OCI-LY1 (cell line): Measurements from ENCODE around the gene ZNF76.

ENCODE experiments used
- H2AFZ ChIP-seq: fragments of 200-600 bp; sonication (generic), shearing (Covaris generic); 2 replicates; pipeline ENCODE4 v1.6.0; 2014; ENCODE audit warnings: antibody characterized with exemption, mild to moderate bottlenecking, low read length
- H3F3A ChIP-seq: fragments of 200-600 bp; sonication (generic), shearing (Covaris generic); 2 replicates; pipeline ENCODE4 v1.6.0; 2014; ENCODE audit warnings: mild to moderate bottlenecking, antibody characterized with exemption, low read length, moderate library complexity; ENCODE audit not compliant: insufficient read depth
- H3K27ac ChIP-seq: fragments of 200-600 bp; sonication (generic); 2 replicates; pipeline ENCODE4 v1.5.1; 2014; ENCODE audit warnings: low read length, mixed run types, mild to moderate bottlenecking, low read depth; ENCODE audit not compliant: poor library complexity, severe bottlenecking
- H3K27me3 ChIP-seq: fragments of 200-600 bp; sonication (generic); 2 replicates; pipeline ENCODE4 v1.6.0; 2014; ENCODE audit warnings: antibody characterized with exemption, mild to moderate bottlenecking, low read length, moderate library complexity; ENCODE audit not compliant: insufficient read depth
- H3K36me3 ChIP-seq: fragments of 200-600 bp; sonication (generic); 2 replicates; pipeline ENCODE4 v1.6.1; 2014; ENCODE audit warnings: mild to moderate bottlenecking, antibody characterized with exemption, low read length, moderate library complexity, mixed read lengths; ENCODE audit not compliant: insufficient read depth
- H3K4me1 ChIP-seq: fragments of 200-600 bp; sonication (generic); 2 replicates; pipeline ENCODE4 v1.5.1; 2014; ENCODE audit warnings: mild to moderate bottlenecking, low read length, moderate library complexity; ENCODE audit not compliant: insufficient read depth, severe bottlenecking
- H3K4me2 ChIP-seq: fragments of 200-600 bp; sonication (generic), shearing (Covaris generic); 2 replicates; pipeline ENCODE4 v1.6.1; 2014; ENCODE audit warnings: low read length
- H3K4me3 ChIP-seq: fragments of 200-600 bp; sonication (generic); 2 replicates; pipeline ENCODE4 v1.5.1; 2014; ENCODE audit warnings: low read length, low read depth, mild to moderate bottlenecking, mixed read lengths; ENCODE audit not compliant: poor library complexity, severe bottlenecking
- H3K79me2 ChIP-seq: fragments of 200-600 bp; shearing (Covaris generic); 2 replicates; pipeline ENCODE4 v1.6.1; 2016; ENCODE audit warnings: mixed run types, low read length, mixed read lengths; ENCODE audit not compliant: insufficient read depth
- H3K9ac ChIP-seq: fragments of 200-600 bp; sonication (generic), shearing (Covaris generic); 2 replicates; pipeline ENCODE4 v1.6.1; 2014; ENCODE audit warnings: mild to moderate bottlenecking, low read length, mixed read lengths
- H3K9me2 ChIP-seq: fragments of 200-600 bp; sonication (generic), shearing (Covaris generic); 2 replicates; pipeline ENCODE4 v1.6.1; 2014; ENCODE audit warnings: low read depth, mild to moderate bottlenecking, low read length, mixed read lengths
- H3K9me3 ChIP-seq: fragments of 200-600 bp; shearing (Covaris generic); 2 replicates; pipeline ENCODE4 v1.6.1; 2014; ENCODE audit warnings: low read length, mixed read lengths
- H4K20me1 ChIP-seq: fragments of 200-600 bp; sonication (generic), shearing (Covaris generic); 2 replicates; pipeline ENCODE4 v1.6.0; 2016; ENCODE audit warnings: mild to moderate bottlenecking, low read length; ENCODE audit not compliant: insufficient read depth
- EZH2 ChIP-seq: fragments of 200-600 bp; sonication (generic), shearing (Covaris generic); IDR thresholded peaks from 2 replicates; pipeline ENCODE4 v1.8.0; 2017; ENCODE audit warnings: borderline replicate concordance, mixed run types, mild to moderate bottlenecking, antibody characterized with exemption, low read length, moderate library complexity, mixed read lengths
- TF ChIP-seq, protein P1 (sequence below): fragments of 200-600 bp; sonication (generic), shearing (Covaris generic); IDR thresholded peaks from 2 replicates; pipeline ENCODE4 v1.5.1; 2017; ENCODE audit warnings: mild to moderate bottlenecking, antibody characterized with exemption, low read length, moderate library complexity, mixed read lengths

ZNF76 gene

GRCh38 chr6:35283361-35283760 lies 23.8 kb downstream of the ZNF76 start:
- no peak overlapping the region for H3K4me2 ChIP-seq
- no peaks in the 10 kb centered on the region for H3K9me3 ChIP-seq
- H2AFZ ChIP-seq = no peak overlapping the region
- no peaks in the 10 kb centered on the region for H3F3A ChIP-seq
- H3K27ac ChIP-seq = no peak overlapping the region
- no peak overlapping the region for H3K4me3 ChIP-seq
- H3K9ac ChIP-seq = no peak overlapping the region
- TF ChIP-seq, protein P1, sequence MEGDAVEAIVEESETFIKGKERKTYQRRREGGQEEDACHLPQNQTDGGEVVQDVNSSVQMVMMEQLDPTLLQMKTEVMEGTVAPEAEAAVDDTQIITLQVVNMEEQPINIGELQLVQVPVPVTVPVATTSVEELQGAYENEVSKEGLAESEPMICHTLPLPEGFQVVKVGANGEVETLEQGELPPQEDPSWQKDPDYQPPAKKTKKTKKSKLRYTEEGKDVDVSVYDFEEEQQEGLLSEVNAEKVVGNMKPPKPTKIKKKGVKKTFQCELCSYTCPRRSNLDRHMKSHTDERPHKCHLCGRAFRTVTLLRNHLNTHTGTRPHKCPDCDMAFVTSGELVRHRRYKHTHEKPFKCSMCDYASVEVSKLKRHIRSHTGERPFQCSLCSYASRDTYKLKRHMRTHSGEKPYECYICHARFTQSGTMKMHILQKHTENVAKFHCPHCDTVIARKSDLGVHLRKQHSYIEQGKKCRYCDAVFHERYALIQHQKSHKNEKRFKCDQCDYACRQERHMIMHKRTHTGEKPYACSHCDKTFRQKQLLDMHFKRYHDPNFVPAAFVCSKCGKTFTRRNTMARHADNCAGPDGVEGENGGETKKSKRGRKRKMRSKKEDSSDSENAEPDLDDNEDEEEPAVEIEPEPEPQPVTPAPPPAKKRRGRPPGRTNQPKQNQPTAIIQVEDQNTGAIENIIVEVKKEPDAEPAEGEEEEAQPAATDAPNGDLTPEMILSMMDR = no peak
- no peak for TF ChIP-seq EZH2
- no peaks in the 10 kb centered on the region for H3K9me2 ChIP-seq
- H3K36me3 ChIP-seq = peaks cover 65% of the 10 kb centered on the region
- H3K79me2 ChIP-seq = no peaks in the 10 kb centered on the region
- no peaks in the 10 kb centered on the region for H3K4me1 ChIP-seq
- H4K20me1 ChIP-seq = no peaks in the 10 kb centered on the region
- no peaks in the 10 kb centered on the region for H3K27me3 ChIP-seq

DNA sequence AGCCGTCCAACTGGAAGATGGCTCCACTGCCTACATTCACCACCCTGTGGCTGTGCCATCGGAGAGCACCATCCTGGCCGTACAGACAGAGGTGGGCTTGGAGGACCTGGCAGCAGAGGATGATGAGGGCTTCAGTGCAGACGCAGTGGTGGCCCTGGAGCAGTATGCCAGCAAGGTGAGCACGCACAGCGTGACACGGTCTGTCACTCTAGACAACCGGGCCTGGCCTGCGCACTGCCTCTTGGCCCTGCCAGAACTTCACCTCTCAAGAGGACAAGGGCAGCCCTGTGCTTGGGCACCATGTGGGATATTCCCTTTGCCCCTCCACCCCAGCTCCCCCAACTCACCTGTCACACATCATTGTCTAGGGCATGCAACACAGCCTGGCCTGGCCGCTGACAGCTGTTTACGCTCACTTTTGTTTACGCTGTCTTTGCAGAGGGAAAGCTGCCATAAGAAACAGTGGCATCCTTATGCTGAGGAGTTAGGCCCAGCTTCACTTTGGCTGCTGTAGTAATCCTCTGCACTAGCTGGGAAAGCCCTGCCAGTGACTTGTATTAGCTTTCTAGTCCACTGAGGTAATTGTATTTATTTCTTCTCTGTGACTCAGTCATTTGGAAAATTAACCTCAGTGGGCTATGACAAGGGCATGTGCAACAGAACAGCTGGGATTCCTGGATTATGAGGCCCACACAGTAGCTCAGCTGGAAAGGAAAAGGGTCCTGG lies 28.3 kb downstream of the ZNF76 start:
- H3K36me3 ChIP-seq = peaks cover 88% of the 10 kb centered on the region
- no peak overlapping the region for H3K9ac ChIP-seq

DNA sequence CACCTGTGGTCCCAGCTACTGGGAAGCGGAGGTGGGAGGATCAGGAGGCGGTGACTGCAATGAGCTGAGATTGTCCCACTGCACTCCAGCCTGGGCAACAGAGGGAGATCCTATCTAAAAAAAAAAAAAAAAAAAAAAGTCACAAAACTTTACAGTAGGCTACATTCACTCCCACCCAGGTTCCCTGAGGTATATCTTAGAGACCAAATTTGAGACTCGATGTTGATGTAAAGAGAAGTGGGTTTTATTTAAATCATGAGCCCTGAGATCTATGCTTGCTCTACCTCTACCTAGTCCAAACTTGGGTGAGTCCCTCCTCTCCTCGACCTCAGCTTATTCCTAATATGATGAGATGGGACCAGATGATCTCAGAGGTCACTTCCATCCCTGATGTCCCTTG lies 29.3 kb downstream of the ZNF76 start:
- no peaks in the 10 kb centered on the region for H3K79me2 ChIP-seq
- no peak for TF ChIP-seq EZH2
- TF ChIP-seq, protein P1 = no peak
- no peak overlapping the region for H3K9ac ChIP-seq
- H4K20me1 ChIP-seq = no peaks in the 10 kb centered on the region
- H3F3A ChIP-seq = no peaks in the 10 kb centered on the region
- H3K9me2 ChIP-seq = no peaks in the 10 kb centered on the region
- no peaks in the 10 kb centered on the region for H3K27me3 ChIP-seq
- H3K9me3 ChIP-seq = no peaks in the 10 kb centered on the region
- no peak overlapping the region for H2AFZ ChIP-seq
- no peak overlapping the region for H3K4me3 ChIP-seq
- peaks cover 88% of the 10 kb centered on the region for H3K36me3 ChIP-seq
- H3K27ac ChIP-seq = no peak overlapping the region
- no peak overlapping the region for H3K4me2 ChIP-seq
- H3K4me1 ChIP-seq = peaks cover 11% of the 10 kb centered on the region

More for the DNA sequence above, 28.3 kb downstream of the ZNF76 start:
- Histone ChIP-seq H3K9me2 (no peaks in the 10 kb centered on the region), H3F3A (no peaks in the 10 kb centered on the region), H3K79me2 (no peaks in the 10 kb centered on the region), H3K4me2 (no peak overlapping the region), H3K27ac (no peak overlapping the region), H3K4me3 (no peak overlapping the region), H2AFZ (no peak overlapping the region), H3K9me3 (no peaks in the 10 kb centered on the region), H4K20me1 (no peaks in the 10 kb centered on the region), H3K4me1 (peaks cover 11% of the 10 kb centered on the region), H3K27me3 (no peaks in the 10 kb centered on the region)
- TF ChIP-seq EZH2 = no peak
- TF ChIP-seq, protein P1 = no peak
